Activated CD8-positive, alpha-beta memory T cell treated with anti-CD3 and anti-CD28 coated beads for 36 hours (primary cell): ENCODE data around the gene IRAK2. TPM values are rescaled to one million over a fixed set of nuclear protein-coding genes. Genes with fewer than 3 reads are reported as not detected.

Experiments
- CTCF ChIA-PET: fragments of 350-600 bp; sonication (Branson Sonifier 250); formaldehyde crosslinking; loops from one replicate; lab custom pipeline; 2021; ENCODE audit warnings: antibody characterized with exemption; lab: Charles Lee
- POLR2A ChIA-PET: fragments of 350-600 bp; sonication (Branson Sonifier 250); formaldehyde crosslinking; loops from one replicate; lab custom pipeline; 2021; ENCODE audit warnings: antibody characterized with exemption; lab: Charles Lee
- total RNA-seq, 2 experiments: library from RNA; stranded (reverse); gene quantifications; one replicate each; pipeline ENCODE4 v1.2.3, GENCODE V29; 2021

The IRAK2 gene
- total RNA-seq, 2 experiments from 2014 or later: 4.0 TPM

DNA sequence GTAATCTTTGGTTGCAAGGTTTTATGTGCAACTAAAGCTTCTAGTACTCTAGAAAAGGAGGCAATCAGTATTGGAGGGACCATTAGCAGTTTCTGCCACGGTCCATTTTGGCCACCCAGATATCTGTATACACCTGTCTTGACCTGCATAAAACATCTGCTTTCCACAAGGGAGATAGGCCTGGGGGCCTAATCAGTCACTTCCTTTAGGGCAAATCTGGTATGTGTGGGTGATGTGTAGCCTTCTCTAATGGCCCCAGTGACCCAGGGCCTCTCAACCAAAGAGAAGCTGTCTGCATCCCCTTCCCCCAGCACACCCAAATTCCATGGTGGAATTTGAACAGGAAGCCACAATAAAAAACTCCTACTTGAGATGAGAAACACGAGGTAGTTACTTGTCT is 19.5 kb downstream of the IRAK2 start:
- POLR2A ChIA-PET: no interaction called here
- CTCF ChIA-PET: interaction anchor here (0.6 to 0.8 kb wide), 2 partner anchors 63 to 1086 kb away, joined by 3 to 4 read pairs; no protein-coding TSS in a partner anchor

DNA sequence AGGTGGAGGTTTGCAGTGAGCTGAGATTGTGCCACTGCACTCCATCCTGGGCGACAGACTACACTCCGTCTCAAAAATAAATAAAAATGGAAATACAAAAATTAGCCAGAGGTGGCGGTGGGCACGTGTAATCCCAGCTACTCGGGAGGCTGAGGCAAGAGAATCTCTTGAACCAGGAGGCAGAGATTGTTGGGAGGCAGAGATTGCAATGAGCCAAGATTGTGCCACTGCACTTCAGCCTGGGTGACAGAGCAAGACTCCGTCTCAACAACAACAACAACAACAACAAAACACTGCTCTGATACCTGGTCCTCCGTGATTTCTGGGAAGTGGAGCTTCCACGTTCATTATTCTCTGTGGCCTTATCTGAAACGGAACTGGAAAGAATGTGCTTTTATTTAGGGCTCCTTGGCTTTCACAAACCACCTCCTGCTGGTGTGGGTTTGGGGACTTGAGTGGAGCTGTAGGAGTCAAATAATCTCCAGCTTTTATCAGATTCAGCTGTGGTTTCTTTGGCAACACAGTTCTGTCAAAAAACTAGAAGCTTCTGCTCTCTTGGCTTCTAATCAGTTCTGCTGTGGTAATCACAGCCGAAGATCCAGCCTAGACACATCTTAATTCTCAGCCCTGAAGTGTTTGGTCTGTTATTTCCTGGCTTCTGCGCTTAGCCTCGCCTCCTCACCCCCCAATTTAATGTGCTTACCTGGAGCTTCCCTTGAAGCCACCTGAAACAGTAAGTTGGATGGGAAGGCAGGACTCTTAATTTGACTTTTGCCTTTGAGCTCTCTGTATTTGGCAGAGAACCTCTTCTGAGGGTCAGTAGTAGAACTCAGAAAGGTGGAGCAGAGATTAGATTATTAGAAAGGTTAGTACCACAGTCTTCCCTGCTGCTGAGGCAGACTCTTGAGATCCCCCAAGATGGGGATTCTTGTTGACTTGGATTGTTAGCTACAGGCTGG is 21.4 kb downstream of the IRAK2 start:
- POLR2A ChIA-PET: interaction anchor here (1.0 to 1.4 kb wide), 2 partner anchors 13 to 57 kb away, joined by 4 to 7 read pairs; no protein-coding TSS in a partner anchor
- CTCF ChIA-PET: interaction anchor here (0.6 to 1.3 kb wide), 5 partner anchors 13 to 272 kb away, joined by 3 to 6 read pairs (median 3); no protein-coding TSS in a partner anchor

- POLR2A ChIA-PET: interaction anchor here (1.4 kb wide), 1 partner anchor 12 kb away, joined by 4 read pairs; no protein-coding TSS in a partner anchor
Measured at GRCh38 chr3:10187290-10187876, 22.7 kb downstream of the IRAK2 start.

GRCh38 chr3:10187944-10188343 is 23.2 kb downstream of the IRAK2 start:
- CTCF ChIA-PET: no interaction called here
- POLR2A ChIA-PET: no interaction called here

More at GRCh38 chr3:10187290-10187876, 22.7 kb downstream of the IRAK2 start:
- CTCF ChIA-PET: interaction anchor here (1.3 kb wide), 1 partner anchor 22 kb away, joined by 6 read pairs; no protein-coding TSS in a partner anchor

- ChIA-PET POLR2A (no interaction called here), CTCF (no interaction called here)
Measured at GRCh38 chr3:10188804-10189556, 24.3 kb downstream of the IRAK2 start.

GRCh38 chr3:10189557-10190354 is 25.0 kb downstream of the IRAK2 start:
- POLR2A ChIA-PET: interaction anchor here (0.5 to 0.7 kb wide), 2 partner anchors 48 to 298 kb away, joined by 4 read pairs; partner anchors contain the start of gene VHL
- CTCF ChIA-PET: interaction anchor here (0.5 to 1.3 kb wide), 2 partner anchors 12 to 34 kb away, joined by 3 to 4 read pairs; no protein-coding TSS in a partner anchor

GRCh38 chr3:10192953-10193691 is 28.4 kb downstream of the IRAK2 start:
- POLR2A ChIA-PET: interaction anchor here (1.2 to 1.8 kb wide), 3 partner anchors 49 to 55 kb away, joined by 3 to 13 read pairs (median 4); partner anchors contain the start of genes TATDN2 and VHL
- CTCF ChIA-PET: interaction anchor here (0.6 to 2.1 kb wide), 6 partner anchors 10 to 87 kb away, joined by 3 to 9 read pairs (median 3); no protein-coding TSS in a partner anchor

DNA sequence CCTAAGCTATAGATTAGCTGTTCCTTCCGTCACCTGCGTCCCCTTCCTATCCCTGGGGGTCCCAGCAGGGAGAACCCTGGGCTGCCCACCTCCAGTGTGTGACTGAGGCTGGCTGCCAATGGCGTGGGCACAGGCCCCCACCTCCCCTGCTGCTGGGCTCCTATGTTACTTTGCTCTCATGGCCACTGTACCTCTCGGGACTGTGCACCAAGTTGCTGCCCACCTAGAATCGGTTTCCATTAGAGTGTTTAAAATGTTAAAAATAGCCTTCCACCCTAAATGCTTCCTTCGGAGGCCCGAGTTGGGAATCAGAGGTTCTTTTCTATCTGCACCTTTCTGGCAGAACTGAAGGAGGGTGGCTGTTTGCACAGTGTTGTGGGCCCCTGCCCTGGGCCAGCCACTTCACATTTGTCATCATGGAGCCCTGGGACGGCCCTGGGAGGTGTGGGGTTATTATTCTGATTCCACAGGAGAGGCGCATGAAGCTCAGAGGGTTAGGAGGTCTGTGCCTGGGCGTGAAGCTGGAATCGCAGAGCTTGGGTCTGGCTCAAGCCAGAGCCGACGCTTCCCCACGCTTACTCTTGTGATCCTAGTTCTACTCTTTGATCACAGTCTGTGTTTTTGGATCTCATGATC is 29.1 kb downstream of the IRAK2 start:
- ChIA-PET CTCF (interaction anchor here (0.6 to 2.1 kb wide), 5 partner anchors 28 to 49 kb away, joined by 3 to 8 read pairs (median 3); no protein-coding TSS in a partner anchor), POLR2A (interaction anchor here (0.7 to 1.2 kb wide), 2 partner anchors 52 to 303 kb away, joined by 3 read pairs; partner anchors contain the start of genes JAGN1 and VHL)

DNA sequence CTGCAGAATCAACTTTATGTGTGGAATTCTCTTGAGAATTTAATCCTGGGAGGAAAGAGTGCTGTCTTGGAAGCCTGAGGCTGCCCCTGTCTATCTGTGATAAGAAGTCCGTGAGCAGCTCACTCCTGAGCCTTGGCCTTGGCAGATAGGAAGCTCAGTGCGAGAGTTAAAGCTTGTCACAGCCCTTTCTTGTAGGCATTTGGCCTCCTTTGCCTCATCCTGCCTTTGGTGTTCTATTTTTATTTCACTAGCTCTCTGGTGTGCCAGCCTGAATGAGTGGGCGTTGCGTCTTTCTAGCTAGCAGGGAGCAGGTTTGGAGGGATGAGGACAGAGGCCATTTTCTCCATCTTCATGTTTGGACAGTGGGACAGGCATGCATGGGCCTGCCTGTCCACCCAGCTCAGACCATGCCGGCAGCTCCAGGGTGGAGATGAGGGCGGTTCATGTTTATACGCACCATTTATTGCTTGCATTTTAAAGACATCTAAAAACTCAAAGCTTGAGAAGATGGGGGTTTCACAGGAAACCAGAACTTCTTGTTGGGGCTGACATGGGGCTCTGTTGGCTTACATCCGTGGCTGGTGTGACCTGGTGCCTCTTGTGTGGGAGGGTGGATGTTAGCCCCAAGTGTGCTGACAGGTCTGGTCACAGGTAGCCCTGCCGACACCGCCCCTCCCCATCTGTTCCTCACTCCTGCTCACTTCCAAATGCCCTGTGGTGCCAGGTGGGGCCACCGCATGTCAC is 29.8 kb downstream of the IRAK2 start:
- POLR2A ChIA-PET: interaction anchor here (0.7 to 1.2 kb wide), 2 partner anchors 53 to 304 kb away, joined by 3 read pairs; partner anchors contain the start of genes JAGN1 and VHL

DNA sequence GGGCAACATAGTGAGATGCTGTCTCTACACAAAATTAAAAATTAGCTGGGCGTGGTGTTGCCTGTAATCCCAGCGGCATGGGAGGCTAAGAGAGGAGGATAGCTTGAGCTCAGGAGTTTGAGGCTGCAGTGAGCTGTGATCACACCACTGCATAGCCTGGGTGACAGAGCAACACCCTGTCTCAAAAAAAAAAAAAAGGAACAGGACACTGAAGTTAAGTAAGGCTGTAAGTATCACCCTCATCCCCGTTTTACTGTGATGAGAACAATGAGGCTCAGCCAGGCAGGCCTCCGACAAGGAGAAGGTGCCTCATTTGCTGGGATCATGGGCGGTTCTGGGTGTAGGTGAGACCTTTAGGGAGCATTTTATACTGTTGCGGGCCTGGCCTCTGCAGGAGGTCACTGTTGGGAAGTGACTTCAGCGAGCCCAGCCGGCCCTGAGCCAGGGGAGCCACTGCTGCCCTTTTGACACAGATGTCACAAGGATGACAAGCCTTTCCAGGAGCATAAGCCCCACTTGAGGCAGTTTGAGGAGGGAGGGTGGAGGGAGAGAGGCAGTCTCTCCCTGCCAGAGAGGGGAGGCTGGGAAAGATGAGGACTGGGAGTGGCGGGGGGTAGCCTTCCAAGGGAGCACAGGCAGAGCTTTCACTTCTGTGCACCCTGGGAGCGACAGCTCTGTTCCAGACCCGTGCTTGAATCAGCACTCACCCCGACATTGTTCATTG is 30.8 kb downstream of the IRAK2 start:
- ChIA-PET CTCF (interaction anchor here (1.6 kb wide), 1 partner anchor 28 kb away, joined by 5 read pairs; no protein-coding TSS in a partner anchor), POLR2A (no interaction called here)

More for the DNA sequence above, 29.8 kb downstream of the IRAK2 start:
- CTCF ChIA-PET: interaction anchor here (0.6 to 1.6 kb wide), 3 partner anchors 29 to 47 kb away, joined by 3 to 5 read pairs (median 3); no protein-coding TSS in a partner anchor

GRCh38 chr3:10196389-10197052 is 31.8 kb downstream of the IRAK2 start:
- ChIA-PET POLR2A (no interaction called here), CTCF (no interaction called here)

DNA sequence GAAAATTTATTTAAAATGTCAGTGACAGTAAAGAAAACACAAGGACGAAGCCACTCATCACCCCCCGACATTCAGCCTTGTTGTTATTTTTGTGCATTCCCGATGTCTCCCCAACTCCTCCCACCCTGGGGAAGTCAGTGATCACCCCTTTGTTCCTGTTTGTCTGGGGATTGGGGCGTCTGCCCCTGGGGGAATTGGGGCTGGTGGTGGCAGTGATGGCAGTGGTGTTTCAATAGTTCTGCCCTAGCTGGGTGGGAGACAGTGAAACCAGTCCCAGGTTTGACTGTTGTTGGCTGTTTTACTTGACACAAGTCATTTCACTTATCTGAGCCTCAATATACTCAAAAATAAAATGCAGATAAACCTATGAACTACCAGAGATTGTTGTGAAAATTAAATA is 33.5 kb downstream of the IRAK2 start:
- POLR2A ChIA-PET: interaction anchor here (0.6 to 0.9 kb wide), 2 partner anchors 15 to 266 kb away, joined by 3 read pairs; no protein-coding TSS in a partner anchor
- CTCF ChIA-PET: no interaction called here

- POLR2A ChIA-PET: interaction anchor here (0.6 to 1.0 kb wide), 5 partner anchors 13 to 266 kb away, joined by 3 to 4 read pairs (median 3); partner anchors contain the start of genes TATDN2 and VHL
Measured at GRCh38 chr3:10198761-10199649, 34.3 kb downstream of the IRAK2 start.

More at GRCh38 chr3:10198761-10199649, 34.3 kb downstream of the IRAK2 start:
- CTCF ChIA-PET: interaction anchor here (0.6 to 0.9 kb wide), 2 partner anchors 13 to 39 kb away, joined by 3 read pairs; no protein-coding TSS in a partner anchor
